C4-2B (cell line): ENCODE data around the gene CNOT1.

ENCODE experiments used
- CTCF ChIP-seq: fragments of 450-650 bp; conservative IDR thresholded peaks from 2 replicates; pipeline ENCODE4 v1.5.1; 2017; ENCODE audit warnings: mild to moderate bottlenecking
- ZFX ChIP-seq: fragments of 450-650 bp; IDR thresholded peaks from 2 replicates; pipeline ENCODE4 v1.6.1; 2017

DNA sequence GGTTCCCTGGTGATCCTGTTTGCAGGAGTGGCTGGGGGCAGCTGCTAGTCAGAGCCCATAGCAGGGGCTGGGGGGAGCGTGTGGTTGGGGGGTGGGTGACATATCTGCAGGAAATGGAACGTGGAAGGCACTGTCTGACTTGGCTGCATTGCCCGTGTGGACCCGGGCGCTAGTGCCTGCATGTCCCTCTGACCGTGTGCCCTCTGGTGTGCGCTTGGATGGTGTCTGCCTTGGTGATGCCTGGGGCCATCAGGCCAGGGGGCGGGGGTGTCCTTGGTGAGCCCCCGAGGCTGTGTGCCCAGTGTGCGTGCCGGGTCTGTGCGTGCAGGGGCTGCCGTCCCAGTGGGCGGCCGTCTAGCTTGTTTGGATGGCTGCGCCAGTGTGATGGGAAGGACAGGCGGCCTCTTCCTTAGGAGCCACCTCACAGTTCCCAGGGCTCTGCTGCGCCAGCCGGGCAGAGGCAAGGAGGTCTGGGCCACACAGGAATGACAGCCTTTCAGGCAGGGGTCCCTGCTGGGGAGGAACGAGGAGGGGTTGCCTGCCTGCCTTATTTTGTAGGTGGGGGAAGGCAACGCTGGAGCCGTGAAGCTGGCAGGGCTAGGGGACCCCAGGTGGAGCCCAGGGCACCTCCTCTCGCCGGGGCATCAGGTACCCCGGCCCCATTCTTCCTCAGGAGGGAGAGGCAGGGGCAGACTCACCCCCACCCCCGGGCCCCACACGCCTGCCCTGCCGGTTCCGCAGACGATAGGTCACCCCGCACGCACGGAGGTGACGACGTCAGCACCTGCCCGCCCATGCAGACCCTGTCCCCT is 129.0 kb downstream of the CNOT1 start:
- TF ChIP-seq CTCF (no peak), ZFX (no peak)
